ES-I3 (cell line): ENCODE data around the gene MAP3K8.
A peak's percentile ranks its signal among the peaks of the same experiment; 100 is the strongest.
"Not testable (repeated sequence)": the region's sequence is repeated elsewhere in the genome, so short reads cannot be mapped to it uniquely, and the experiment has no call there.

Source experiments
- H3K36me3 ChIP-seq: 2 replicates; pipeline ENCODE4 v1.6.1; 2013; ENCODE audit warnings: mild to moderate bottlenecking, low read length, control low read depth, moderate library complexity; ENCODE audit not compliant: insufficient read depth
- H3K4me1 ChIP-seq: 2 replicates; pipeline ENCODE4 v1.6.1; 2013; ENCODE audit warnings: mild to moderate bottlenecking, control low read depth, low read length; ENCODE audit not compliant: insufficient read depth
- H3K9ac ChIP-seq: 2 replicates; pipeline ENCODE4 v1.6.1; 2013; ENCODE audit warnings: low read depth, mild to moderate bottlenecking, low read length, moderate library complexity
- H3K9me3 ChIP-seq: 2 replicates; pipeline ENCODE4 v1.6.1; 2013; ENCODE audit warnings: mild to moderate bottlenecking, low read length, moderate library complexity; ENCODE audit not compliant: control insufficient read depth, insufficient read depth

Gene MAP3K8

DNA sequence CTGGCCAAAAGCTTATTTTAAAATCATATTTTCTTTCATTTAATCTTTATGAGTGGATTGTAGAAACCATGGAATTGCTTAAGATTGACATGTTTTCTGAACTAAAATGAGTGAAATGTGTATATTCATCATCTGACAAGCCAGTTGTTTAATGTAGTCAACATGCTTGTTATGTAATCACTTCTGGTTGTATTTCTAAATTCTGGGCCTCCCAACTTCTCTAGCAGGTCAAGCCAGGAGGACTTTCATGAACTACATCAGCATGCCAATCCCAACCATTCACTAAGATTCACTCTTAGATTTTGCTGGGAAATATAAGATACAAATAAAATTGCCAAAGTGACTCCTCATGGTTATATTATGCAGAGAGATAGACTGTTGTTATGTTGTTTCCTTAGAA is 21.1 kb upstream of the MAP3K8 start:
- no peak overlapping the region for H3K9ac ChIP-seq

DNA sequence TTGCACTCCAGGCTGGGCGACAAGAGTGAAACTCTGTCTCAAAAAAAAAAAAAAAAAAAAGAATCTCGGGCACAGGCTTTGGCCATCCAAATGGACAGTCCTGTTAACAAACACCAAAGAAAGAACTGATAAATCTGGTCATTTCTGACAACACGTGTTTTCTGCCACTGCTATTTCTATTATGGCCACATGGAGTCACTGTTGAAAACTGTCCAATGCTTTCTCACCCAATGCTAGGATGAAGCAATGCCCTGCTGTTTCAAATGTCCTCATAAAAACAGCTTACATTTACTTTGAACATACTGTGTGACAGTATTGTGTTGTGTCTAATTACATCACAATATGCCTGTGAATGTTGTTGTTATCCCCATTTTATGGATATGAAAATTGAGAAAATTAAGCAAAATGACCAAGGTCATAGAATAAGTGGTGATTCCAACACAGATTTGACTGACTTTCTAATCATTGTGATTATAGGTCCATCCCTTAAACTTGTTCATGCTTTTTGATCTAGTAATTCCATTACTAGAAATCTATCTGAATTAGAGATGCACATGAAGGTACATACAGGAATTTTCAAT is 19.9 kb upstream of the MAP3K8 start:
- no peaks in the 10 kb centered on the region for H3K36me3 ChIP-seq
- H3K9me3 ChIP-seq: no peaks in the 10 kb centered on the region
- peaks cover 4% of the 10 kb centered on the region for H3K4me1 ChIP-seq
- no peak overlapping the region for H3K9ac ChIP-seq

More for the DNA sequence above, 21.1 kb upstream of the MAP3K8 start:
- Histone ChIP-seq H3K9me3 (no peaks in the 10 kb centered on the region), H3K36me3 (no peaks in the 10 kb centered on the region), H3K4me1 (no peaks in the 10 kb centered on the region; the same call in 1 of the 2 replicates)

DNA sequence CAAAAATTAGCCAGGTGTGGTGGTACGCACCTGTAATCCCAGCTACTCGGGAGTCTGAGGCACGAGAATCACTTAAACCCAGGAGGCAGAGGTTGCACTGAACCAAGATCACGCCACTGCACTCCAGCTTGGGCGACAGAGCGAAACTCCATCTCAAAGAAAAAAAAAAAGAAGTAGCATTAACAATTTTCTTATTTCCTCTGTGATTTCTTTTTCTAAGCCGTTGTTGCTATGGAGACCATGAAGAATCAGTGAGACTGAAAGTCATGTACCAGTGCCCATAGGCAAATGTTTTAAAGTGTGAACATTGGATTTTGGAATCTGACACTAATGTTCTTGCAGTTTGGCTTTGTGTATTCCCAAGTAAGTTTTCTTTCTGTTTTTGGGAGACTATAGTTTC is 18.4 kb upstream of the MAP3K8 start:
- Histone ChIP-seq H3K36me3 (no peaks in the 10 kb centered on the region), H3K9ac (no peak overlapping the region), H3K9me3 (no peaks in the 10 kb centered on the region), H3K4me1 (peaks cover 4% of the 10 kb centered on the region)

DNA sequence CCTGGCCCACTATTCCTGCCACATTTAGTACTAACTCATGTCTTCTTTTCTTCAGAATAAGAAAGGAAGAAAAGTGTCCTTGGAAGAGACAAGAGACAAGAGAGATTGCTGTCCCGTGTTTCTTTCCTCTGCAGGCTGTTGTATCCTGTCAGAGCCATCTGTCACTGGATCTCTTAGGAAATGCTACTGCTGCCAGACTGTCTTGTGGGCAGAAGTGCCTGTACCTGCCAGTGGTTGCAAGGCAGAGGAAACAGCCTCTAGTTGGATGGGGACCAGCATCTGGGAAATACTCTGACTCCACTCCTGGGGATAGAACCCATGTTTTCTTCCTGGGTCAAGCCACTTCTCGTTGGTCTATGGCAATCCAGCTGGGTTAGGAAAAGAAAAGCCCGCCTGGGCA is 16.7 kb upstream of the MAP3K8 start:
- Histone ChIP-seq H3K4me1 (peaks cover 7% of the 10 kb centered on the region), H3K9me3 (no peaks in the 10 kb centered on the region), H3K36me3 (no peaks in the 10 kb centered on the region), H3K9ac (no peak overlapping the region)

DNA sequence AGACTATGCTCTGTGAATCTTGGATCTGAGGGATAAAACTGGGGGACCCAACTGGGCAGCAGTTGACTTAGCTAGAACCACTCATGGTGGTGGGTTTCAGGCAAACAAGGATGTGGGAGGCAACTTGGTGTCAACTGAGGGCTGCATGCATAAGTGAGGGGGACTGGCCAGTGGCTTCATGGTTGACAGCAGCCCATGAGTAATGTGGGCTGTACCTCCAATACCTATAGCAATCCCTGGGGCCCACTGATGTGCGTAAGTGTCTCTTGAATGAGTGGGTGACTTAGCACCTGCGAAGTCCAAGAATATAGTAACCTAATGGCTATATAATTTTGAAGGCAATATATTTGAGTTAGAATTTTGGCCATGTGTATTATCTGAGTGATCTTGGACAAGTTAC is 13.7 kb upstream of the MAP3K8 start:
- no peaks in the 10 kb centered on the region for H3K36me3 ChIP-seq
- H3K9ac ChIP-seq: no peak overlapping the region
- no peaks in the 10 kb centered on the region for H3K9me3 ChIP-seq
- peaks cover 21% of the 10 kb centered on the region for H3K4me1 ChIP-seq

DNA sequence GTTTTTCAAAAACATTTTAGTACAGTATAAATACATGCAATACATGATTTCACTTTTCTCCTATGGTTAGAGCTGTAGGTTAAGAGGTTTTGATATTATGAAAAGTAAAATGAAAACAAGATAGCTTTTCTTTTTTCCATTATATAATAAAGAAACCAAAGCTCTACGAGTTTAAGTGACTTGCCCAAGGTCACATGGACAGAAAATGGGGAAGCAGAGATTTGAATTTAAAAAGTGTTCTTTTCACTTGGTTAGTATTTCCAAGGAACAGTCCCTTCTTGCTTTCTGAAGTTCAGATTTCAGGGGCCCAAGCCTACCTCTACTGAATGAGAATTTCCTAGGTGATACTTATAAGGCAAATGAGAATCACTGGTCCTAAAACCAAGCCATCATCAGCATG is 13.2 kb upstream of the MAP3K8 start:
- H3K9me3 ChIP-seq: no peaks in the 10 kb centered on the region
- H3K4me1 ChIP-seq: peaks cover 21% of the 10 kb centered on the region
- H3K36me3 ChIP-seq: no peaks in the 10 kb centered on the region
- H3K9ac ChIP-seq: no peak overlapping the region

DNA sequence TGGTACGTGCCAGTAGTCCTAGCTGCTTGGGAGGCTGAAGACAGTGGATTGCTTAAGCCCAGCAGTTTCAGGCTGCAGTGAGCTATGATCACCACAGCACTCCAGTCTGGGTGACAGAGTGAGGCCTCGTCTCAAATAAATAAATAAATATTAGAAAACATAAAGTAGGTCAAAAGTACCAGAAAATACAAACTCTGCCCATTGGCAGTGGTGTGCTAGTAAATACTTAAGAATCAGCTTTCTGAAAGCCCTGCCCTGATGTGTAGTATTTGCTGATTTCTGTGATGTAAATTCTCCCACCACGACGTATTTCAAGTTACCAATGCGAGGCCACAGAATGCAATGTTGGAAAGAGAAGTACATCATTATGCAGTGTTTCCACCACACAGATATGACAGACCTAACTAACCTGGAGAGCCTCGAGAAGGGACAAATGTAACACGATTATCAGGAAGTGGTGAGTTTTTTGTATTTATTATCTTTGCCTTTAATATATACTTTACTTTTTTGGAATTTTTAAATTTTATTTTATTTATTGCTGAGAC is 11.8 kb upstream of the MAP3K8 start:
- Histone ChIP-seq H3K36me3 (no peaks in the 10 kb centered on the region), H3K9me3 (no peaks in the 10 kb centered on the region), H3K9ac (no peak overlapping the region), H3K4me1 (peaks cover 21% of the 10 kb centered on the region)

DNA sequence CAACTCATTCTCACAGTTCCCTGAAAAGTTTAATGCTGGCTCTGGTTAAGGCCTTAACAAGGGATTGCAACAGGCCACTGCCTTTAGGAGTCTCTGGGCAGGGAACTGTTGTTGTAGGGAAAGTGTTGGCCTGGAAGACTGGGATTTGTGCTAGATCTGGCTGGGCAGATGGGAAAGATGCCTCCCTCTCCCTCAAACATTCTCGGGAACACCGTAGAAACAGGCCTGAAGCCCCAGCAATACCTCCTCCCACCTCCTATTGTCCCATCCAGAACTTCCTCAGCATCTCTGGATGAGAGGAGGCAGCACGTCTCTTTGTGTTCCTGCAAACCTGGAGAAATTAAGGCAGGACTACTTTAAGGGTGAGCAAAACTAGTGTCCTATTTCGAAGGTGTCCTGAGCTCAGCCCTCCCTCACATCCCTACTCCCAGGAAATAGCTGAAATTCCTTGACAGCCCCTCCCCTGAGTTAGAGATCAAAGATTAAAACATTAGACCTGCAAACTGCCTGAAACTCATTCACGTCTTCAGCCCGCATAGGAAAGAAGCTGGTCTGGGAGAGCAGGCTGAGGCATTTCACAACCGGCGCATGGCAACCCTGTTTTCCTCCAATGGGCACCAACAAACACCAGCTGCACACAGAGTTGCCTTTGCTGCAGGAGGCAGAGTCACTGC is 10.9 kb upstream of the MAP3K8 start:
- no peaks in the 10 kb centered on the region for H3K36me3 ChIP-seq
- H3K9ac ChIP-seq: no peak overlapping the region
- H3K9me3 ChIP-seq: no peaks in the 10 kb centered on the region
- peaks cover 21% of the 10 kb centered on the region for H3K4me1 ChIP-seq

DNA sequence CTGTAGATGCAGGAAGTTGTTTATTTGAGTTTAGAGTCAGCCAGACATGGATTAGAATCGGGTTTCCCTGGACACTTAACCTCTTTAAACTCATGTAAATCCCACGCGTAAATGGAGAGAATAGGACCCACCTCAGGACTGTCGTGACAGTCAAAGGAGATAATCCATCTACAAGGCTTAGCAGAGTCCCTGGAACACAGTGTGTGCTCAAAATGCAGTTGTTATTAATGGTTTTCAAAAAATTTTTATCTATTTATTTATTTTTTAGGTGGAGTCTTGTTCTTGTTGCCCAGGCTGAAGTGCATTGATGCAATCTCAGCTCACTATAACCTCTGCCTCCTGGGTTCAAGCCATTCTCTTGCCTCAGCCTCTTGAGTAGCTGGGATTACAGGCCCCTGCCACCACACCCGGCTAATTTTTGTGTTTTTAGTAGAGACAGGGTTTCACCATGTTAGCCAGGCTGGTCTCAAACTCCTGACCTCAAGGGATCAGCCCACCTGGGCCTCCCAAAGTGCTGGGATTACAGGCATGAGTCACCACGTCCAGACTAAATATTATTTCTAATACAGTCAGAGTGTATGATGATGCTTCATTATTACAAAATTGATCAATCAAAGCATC is 10.2 kb upstream of the MAP3K8 start:
- H3K36me3 ChIP-seq, H3K9ac ChIP-seq, H3K9me3 ChIP-seq: not testable (repeated sequence)
- peaks cover 16% of the 10 kb centered on the region for H3K4me1 ChIP-seq

DNA sequence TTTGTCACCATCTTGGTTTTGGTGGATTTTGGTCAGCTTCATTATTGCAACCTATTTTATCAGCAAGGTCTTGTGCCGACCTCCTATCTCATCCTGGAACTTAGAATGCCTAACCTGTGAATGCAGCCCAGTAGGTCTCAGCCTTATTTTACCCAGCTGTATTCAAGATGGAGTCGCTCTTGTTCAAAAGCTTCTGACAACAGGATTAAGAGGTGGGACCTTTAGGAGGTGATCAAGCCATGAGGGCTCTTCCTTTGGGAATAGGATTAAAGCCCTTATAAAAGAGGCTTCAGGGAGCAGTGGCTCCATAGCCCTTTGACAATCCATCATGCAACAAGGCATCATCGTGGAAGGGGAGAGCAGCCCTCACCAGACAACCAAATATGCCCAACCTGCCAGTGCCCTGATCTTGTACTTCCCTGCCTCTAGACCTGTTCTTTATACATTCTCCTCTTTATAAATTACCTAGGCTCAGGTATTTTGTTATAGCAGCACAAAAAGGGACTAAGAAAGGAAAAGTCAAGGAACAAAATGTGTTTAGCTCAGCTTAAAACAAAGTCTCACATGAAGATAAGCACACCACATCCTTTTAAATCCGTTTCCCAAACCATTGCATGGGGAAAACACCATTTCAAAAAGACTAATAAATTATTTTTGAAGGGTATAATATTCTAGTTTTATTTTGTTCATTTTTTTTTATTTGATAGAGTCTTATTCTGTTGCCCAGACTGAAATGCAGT is 8.5 kb upstream of the MAP3K8 start:
- Histone ChIP-seq H3K36me3 (no peaks in the 10 kb centered on the region), H3K9me3 (no peaks in the 10 kb centered on the region), H3K4me1 (peaks cover 16% of the 10 kb centered on the region), H3K9ac (no peak overlapping the region)

DNA sequence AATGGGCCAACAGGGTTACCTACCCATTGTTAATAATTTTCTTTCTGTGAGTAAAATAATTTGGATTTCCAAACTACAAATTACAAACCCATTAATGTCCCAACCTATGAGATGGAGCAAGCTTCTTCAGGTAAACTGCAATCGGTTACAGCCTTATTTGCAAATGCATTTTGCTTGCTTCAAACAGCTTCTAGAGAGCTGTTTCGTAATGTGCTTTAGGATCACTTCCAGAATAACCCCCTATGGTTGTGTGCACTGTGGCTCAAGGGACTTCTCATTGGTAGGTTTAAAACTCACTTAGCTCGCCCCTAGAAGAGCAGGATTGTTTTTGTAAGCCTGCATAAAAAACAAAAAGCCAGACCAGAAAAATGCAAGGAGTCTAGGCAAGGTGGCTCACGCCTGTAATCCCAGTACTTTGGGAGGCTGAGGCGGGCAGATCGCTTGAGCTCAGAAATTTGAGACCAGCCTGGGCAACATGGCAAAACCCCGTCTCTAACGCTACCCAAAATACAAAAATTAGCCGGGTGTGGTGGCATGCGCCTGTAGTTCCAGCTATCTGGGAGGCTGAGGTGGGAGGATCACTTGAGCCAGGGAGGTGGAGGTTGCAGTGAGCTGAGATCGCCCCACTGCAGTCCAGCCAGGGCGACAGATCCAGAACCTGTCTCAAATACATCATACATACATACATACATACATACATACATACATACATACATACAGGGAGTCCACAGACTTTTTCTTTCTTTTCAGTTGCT is 3.3 kb upstream of the MAP3K8 start:
- no peaks in the 10 kb centered on the region for H3K9me3 ChIP-seq
- no peak overlapping the region for H3K9ac ChIP-seq
- H3K36me3 ChIP-seq: no peaks in the 10 kb centered on the region
- no peaks in the 10 kb centered on the region for H3K4me1 ChIP-seq

DNA sequence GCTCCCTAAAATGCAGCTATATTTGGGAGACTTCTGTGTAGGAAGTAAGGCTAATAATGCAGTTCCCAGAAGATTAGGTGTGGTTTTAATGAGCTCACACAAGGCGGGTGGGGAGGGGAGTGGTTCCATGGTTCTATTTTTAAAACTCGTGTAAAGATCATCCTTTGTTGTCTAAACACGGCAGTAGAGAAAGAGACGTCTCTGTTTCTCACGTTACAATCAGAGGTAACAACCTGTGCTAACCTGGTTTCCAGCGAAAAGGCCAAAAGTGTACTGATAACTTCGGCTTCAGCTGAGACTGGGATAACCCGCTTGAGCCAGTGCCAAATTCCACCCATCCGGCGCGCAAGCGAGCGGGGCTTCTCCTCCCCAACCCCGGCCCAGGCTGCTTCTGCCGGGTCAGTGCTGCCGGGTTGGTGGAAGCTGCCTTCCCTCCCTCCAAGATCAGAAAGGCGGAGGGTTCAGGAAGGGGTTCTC is 2.5 kb upstream of the MAP3K8 start:
- Histone ChIP-seq H3K36me3 (no peaks in the 10 kb centered on the region), H3K9me3 (no peaks in the 10 kb centered on the region), H3K4me1 (no peaks in the 10 kb centered on the region), H3K9ac (no peak overlapping the region)

DNA sequence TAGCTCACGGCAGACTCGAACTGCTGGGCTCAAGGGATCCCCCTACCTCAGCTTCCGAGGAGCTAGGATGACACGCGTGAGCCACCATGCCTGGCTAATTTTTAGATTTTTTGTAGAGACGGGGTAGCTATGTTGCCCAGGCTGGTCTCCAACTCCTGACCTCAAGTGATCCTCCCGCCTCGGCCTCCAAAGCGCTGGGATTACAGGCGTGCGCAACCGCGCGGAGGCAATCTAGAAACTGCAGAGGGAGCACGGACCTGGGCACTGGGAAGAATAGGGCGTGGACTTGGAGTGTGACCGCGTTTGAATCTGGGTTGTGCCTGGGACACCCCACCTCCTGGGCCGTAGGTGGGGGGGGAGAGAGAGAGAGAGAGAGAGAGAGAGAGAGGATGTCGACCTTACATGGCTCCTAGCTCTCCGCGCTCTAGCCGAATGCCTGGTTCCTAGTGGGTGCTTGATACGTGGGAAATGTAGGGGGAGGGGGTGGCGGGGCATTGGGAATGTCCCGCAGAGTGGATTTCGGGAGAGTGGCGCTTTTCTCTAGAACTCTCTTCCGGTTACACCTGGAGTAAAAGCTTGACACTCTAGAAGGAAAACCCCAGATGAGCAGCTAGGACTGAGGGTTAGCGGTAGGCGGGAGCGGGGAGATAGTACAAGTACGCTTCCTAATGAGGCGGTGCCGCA is 1.2 kb upstream of the MAP3K8 start:
- H3K4me1 ChIP-seq: peaks cover 12% of the 10 kb centered on the region
- H3K9ac ChIP-seq: peak overlapping the region; percentile 88
- no peaks in the 10 kb centered on the region for H3K9me3 ChIP-seq
- H3K36me3 ChIP-seq: no peaks in the 10 kb centered on the region
